Embryonic facial prominence (tissue), 1 donor: ENCODE results near the gene RRBP1.
"Not testable (repeated sequence)": the region's sequence is repeated elsewhere in the genome, so short reads cannot be mapped to it uniquely, and the experiment has no call there.

Source experiments
- DNase-seq: peaks from one replicate; pipeline ENCODE4 v3.0.0-alpha.2; 2016; ENCODE audit errors: extremely low spot score

RRBP1 gene

DNA sequence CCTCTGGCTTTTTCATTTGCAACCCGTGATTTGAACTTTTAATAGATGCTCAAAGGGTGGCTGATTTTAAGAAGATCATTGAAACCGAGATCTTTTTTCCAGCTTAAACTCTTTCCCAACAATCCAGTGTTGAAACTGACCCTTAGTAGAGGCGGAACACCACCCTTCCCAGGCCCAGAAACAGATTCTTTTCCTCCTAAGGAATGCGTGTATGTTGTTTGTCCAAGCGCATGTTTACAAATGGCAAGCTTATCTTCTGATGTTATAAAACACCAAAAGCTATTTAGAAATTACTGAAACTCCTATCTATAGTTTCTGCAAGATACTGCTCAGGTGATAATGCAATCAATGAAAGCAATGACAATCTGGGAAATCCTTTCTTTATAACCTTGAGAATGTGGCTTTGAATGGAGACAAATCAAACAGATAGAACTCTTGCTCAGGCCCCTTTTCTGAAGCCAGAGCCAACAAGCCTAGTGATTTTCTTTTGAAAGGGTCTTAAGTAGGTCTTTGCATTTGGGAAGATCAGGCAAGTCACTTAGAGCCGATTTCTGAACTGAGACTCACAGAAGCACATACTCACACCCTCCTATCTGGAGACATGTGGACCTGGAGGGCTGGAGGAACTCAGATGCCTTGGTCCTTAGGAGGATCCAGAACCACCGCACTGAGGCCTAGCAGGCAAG lies 26.8 kb upstream of the RRBP1 start:
- DNase-seq: no peak

DNA sequence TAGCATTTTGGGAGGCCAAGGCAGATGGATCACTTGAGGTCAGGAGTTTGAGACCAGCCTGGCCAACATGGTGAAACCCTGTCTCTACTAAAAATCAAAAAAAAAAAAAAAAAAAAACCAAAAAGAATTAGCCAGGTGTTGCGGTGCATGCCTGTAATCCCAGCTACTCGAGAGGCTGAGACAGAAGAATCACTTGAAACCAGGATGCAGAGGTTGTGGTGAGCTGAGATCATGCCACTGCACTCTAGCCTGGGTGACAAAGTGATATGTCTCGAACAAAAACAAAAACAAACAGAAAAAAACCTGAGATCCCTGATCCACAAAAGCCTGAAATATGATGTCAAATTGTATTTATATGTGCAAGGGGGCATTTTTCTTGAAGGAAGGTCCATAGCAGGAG lies 25.9 kb upstream of the RRBP1 start:
- DNase-seq: not testable (repeated sequence)

DNA sequence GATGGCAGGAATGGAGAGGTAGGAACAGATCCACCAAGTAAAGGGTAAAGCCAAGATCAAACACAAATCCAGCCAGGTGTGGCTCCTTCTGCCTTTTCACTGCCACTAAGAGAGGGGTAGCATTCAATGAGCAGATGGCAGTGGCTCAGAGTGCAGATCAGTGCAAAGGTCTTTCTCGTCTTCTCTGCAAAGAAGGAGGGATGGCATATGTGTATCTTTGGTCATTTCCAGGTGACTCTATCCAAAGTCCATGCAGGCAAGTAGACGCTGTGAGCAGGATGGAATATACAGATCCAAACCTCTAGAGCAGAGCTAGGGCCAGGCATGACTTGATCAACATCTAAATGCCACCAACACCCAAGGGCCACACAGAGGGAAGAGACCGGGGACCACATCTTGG lies 24.6 kb upstream of the RRBP1 start:
- DNase-seq: no peak

DNA sequence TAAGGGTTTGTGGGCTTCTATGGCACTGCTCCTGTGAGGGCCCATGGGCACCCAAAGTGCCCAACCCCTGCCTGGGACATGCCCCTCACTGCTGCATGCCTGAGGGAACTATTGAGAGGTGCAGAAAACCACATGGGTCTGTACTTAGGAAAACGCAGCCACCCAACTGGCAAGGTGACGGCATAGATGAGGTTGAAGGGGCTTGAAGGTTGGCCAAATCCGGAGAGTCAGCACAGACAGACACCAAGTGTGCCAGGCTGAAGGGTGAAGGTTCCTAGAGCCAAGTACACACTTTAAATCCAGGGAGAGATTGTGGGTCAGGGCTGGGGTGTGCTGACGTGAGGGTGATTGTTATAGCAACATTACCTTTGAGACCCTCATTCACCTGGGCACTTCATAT lies 23.9 kb upstream of the RRBP1 start:
- DNase-seq: no peak

DNA sequence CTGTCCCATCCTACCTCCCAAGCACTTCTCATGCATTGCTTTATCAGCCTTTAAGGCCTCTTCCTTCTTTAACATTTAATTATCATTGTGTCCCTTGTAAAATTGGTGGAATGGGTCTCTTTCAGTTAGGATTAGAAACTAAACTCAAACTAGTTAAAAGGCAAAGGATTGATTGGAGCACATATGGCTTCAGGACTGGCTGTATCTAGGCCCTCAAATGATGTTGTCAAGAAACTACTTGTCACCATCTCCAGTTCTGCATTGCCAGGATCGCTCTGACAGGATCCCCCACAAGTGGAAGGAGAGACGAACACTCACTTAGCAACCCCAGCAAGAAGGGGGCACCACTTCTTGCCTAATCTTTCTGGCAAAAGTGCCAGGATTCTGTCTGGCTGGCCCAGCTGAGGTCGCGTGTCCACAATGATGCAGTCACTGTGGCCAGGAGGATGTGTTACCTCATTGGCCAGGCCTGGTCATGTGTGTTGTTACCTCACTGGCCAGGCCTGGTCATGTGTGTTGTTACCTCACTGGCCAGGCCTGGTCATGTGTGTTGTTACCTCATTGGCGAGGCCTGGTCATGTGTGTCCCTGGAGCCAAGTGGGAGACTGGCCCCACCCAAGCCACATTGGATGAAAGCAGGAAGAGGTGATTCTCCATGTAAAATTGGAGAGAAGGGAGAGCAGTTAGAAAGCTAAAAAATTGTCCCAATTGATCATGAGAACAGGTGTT lies 22.7 kb upstream of the RRBP1 start:
- DNase-seq: no peak

DNA sequence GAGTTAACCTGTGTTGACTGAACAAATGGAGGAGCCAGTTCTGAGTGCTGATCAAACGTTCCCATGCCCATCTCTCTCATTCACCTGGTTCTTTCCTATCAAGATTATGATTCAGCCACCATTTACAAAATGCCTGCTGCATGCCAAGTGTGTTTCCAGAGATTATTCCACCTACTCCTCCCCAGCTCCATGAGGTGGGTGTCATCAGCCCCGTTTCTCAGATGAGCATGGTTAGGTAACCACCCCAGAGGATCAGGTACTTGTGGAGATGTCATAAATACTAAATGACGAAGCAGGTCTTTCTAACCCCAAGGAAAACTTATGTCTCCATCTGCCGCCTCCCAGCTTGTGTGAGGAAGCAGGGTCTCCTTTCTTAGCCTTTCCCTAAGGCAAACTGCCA lies 19.8 kb upstream of the RRBP1 start:
- DNase-seq: no peak

DNA sequence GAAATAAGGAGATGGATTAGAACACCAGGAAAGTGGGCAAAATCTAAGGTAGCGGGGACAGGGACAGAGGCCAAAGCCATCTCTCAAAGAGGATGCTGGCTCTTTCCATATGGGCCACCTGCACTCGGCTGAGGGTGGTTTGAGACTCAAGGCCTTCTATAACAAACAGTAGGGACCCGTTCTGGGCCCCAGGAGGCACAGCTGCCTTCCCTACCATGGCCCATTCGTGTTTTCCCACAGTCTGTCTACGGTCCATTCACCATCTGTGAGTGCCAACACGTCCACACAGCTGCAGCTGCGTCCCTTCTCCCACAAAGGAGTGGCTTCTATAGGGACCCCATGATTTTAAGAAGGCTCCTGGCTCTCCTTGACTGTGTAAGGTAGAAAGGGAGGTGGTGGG lies 18.6 kb upstream of the RRBP1 start:
- no peak for DNase-seq

DNA sequence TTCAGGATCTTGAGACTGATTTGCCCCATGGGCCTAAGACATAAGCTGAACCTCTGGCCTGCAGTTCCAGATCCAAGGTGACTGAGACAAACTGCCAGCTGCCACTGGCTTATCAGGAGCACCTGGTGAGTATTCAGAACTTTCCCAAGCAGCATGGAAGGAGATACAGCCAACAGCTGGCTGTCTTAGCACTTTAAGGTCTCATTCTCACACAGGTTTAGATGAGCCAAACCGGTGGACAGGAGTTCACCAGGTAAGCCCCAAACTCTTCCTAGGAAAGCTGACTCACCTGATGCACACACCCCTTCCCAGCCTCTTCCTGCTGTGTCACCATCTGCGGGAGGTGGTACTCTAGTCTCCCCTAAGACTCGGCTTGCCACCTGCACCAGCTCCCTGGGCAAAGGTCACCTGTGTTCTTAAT lies 17.9 kb upstream of the RRBP1 start, which contains the start of gene BANF2:
TSS of gene BANF2 (plus strand) at position 36 of the 421 bp plus-strand sequence. CDS start 25,060 bp downstream, outside the sequence.
- no peak for DNase-seq

DNA sequence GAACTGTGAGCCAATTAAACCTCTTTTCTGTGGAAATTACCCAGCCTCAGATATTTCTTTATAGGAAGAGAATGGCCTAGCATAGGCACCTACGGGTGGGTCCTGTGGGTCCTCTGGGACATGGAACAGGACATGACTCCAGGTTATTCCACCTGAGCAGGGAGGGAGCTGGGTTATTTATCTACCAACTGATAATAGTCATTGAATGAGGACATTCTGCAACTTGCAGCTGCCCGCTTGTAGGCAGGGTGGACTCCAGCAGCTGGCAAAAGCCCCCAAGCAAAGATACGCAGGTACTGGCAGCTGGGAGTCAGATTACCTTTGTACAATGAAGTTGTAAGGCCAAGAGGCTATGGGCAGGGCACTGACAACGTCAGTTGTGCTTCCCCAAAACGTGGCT lies 16.3 kb upstream of the RRBP1 start:
- no peak for DNase-seq

DNA sequence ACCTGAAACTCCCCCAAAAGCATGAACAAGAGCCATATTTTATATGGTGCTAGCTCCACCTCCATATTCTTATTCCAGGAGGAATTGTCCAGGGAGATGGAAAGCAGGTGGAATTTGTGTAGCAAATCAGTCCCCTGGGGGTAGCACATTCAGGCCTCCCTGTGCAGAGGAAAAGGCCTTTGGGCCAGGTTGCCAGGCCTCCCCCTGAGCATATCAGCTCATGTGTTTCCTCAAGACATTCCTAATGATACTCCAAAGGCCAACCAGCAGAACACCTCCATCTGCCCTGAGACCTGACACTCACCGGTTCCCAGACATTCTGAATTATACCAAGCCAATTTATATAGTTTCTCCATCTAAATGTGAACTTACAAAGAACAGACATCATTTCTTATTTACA lies 15.1 kb upstream of the RRBP1 start:
- no peak for DNase-seq

DNA sequence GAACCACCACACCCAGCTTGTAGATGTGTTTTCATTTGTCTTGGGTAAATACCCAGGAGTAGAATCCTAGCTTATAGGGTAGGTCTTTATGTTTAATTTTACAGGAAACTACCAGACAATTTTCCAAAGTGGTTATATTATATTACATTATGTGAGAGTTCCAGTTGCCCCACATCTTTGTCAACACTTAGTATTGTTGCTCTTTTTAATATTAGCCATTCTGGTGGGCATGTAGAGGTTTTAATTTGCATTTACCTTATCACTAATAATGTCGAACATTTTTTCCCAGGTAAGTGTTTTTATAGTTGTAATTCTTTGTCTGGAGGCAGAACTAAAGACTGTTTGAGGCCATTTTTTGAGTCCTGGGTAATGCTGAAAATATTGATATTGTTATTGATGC lies 14.2 kb upstream of the RRBP1 start:
- DNase-seq: no peak

DNA sequence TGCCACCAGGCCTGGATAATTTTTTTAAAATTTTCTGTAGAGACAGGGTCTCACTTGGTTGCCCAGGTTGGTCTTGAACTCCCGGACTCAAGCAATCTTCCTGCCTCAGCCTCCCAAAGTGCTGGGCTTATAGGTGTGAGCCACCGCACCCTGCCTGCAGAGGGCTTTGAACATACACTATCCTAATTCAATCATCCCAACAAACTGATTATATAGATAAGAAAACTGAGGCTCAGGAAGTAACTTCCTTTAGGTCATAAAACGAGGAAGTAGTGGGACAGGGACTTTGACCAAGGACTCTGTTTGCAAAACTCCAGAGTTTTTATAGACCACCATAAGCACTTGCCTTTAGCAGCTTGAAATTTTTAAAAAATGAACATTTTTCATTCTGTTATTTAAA lies 12.7 kb upstream of the RRBP1 start:
- no peak for DNase-seq

DNA sequence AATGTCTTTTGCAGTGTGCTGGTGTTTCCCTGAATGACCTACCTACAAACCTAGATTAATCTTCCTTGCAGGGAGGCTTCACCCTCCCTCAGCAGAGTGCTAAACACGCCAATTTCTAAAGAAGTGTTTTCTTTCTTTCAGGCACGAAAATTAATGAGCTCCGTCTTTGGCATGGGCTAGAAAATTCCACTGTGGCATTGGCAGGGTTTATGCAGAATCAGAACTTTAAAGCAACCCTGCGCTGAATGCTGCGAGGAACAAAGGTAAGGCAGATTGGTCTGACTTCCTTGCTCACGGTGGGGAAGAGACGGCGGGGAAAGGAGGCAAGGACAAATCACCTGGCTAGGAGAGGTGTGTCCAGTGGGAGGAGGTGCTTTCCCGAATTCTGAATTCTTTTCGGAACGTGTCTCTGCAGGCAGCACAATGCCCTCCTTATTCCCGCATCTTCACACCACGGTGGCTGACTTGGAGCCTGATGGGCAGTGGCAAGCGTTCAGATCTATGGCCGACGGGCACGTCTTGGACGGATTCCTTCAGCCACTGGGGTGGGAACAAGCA lies 11.5 kb upstream of the RRBP1 start:
- no peak for DNase-seq

DNA sequence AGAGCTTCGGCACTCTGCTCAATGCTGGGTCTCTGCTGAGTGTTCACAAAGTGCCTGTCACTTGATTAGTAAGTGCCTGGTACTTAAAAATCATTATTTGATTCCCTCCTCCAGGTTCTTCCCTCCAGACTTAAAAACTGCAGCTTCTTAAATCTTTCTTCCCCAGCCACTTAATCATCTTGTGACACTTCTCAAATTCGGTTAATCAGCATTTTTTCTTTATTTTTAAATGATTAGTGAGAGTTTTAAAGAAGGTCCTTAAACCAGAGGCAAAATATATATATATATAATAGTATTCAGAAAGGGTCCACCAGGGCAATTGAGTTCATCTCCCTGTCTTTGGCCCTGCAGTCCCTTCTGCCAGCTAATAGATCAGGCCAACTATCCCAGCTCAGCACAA lies 9.7 kb upstream of the RRBP1 start:
- no peak for DNase-seq

DNA sequence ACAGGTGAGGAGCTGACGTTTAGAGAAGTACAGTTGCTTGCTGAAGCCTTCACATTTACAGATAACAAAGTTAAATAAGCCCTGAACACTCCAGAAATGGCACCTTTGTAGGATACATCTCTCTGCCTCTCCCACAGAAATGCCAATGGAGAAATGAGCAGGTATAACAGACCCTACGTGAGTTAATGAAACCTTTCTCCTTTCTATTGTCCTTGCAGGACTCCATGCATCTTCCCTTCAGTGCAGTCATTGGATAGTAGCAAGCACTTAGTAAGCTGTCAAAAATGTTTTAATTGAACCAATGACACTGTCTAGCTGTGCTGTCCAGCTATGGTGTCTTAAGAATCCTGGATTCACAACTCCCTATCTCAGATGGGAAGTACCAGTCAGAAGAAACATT lies 8.1 kb upstream of the RRBP1 start:
- no peak for DNase-seq

DNA sequence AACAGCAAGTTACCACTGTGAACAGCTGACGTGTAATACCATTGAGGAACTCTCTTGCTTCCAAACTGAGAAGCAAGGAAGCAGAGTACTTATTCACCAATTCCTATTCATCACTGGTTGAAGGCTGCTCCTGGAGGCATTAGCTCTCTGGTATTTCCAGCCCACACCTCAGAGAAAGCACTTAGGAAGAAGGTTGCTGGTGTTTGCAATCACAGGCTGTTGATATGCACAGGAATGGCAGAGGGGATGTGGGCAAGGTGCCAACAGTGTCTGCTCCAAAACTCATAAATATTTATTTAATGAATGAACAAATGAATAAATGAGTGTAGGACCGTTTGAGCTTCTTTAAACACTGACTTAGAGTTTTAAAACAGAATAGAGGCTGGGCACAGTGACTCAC lies 6.9 kb upstream of the RRBP1 start:
- DNase-seq: no peak

DNA sequence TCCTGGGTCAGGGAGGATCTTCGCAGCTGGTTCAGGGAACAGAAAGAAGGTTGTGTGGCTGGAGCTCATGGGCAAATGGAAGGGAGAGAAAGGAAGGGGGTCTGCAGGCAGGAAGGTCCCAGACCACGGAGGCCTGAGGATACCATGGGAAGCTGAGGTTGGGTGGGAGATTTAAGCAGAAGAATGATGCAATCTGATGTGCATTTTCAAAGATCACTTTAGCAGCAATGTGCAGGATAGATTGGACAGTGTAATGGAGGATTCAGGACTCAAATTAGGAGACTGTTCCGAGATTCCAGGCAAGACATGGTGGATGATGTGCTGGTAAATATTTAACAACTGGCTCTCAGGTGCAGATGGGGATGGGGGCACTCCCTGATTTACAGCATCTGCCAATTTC lies 5.8 kb upstream of the RRBP1 start:
- no peak for DNase-seq

DNA sequence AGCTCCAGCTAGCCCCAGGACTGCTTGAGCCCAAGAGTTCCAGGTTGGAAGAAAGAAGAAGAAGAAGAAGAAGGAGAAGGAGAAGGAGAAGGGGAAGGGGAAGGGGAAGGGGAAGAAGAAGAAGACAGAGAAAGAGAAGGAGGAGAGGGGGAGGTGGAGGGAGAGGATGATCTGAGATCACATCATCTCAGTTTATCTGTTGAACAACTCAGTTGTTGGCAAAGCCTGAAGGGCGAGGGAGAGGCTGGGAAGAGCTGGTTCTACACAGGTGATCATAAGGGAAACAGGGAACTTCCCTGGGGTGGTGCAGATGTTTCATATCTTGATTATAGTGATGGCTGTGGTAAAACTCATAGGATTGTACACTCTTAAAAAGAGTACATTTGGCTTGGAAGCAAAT lies 3.1 kb upstream of the RRBP1 start:
- no peak for DNase-seq

DNA sequence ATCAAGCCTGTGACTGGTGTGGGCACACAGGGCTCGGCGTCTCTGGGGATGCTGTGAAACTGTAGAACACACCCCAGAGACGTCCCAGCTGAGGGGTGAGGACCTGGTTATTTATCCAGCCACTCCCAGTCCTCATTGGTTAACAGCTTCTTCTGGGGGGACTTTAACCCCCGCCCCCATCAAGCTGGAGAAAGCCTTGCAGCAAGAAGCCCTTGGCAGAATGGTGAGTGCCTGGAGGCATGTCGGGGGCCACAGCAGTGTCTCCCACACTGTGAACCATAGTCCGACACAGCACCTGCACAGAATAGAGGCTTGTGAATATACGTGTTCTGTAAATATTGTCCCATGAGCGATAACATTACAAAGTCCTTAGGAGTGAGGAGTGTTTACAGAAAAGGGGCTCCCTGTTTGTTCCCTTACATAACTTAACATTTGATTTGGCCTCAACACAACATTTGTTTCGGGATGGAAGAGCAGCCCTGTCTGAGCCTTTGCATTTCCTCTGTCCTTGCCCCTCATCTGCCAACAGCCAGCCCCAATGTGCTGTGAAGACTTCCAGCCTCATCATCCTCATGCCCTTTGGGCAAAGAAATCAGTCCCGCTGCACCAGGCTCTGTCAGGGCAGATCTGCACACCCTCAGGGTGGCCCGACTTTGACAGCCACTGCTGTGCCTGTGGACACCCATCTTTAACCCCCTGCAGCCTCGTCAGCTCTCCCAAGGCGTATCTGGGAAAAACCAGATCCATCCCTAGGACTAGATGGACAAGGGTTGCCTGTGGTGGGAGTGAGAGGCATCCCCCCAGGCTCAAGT lies 2.2 kb upstream of the RRBP1 start:
- no peak for DNase-seq

DNA sequence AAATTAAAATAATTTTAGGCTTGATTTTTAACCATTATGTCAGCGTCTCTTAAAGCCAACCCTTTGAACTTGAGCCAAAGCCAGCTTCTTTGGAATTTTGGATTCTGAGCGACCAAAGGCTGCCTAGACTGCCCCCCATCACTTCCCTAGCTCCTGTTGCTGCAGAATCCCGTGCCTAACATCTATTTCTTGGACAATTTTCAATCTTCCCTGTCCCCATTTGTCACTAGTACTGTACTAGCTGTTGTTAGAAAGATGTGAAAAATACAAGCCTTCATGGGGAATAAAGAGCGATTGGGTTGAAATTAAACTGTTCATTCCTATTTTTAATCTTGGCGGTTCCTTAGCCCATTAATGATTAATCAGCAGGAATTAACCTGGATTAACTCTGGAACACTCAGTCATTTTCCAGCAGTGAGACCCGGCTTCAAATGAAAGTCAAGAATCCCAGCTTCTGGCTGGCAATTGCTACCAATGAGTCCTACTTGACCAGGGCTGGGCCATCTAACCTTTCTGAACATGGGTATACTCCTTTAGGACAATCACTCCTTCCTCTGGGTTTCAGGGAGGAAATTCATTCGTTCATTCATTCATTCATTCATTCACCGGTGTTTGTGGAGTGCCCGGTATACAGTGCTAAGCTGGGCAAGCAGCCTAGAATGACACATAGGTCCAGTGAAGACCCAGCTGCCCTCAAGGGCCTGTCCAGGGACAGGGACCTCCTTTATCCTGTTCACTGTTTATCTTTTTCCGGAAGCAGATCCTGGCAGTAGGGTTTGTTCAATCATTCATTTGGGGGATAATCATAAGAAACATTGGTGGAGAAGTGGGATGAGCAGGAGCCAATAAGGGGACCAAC lies 1.4 kb upstream of the RRBP1 start:
- no peak for DNase-seq

DNA sequence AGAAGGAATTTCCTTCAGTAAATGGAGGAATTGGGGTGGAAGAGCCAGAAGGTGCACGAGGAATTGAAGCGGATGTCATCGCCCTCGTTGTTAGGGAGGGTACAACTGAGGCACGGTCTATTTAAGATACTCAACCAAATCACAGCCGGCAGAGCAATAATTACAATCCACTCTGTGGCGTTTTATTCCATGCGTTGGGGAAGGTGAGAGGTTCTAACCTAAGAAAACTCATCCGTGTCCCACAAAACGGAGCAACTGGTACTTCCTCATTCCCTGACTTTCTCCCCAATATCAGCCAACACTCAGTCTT lies 802 bp upstream of the RRBP1 start:
- no peak for DNase-seq

DNA sequence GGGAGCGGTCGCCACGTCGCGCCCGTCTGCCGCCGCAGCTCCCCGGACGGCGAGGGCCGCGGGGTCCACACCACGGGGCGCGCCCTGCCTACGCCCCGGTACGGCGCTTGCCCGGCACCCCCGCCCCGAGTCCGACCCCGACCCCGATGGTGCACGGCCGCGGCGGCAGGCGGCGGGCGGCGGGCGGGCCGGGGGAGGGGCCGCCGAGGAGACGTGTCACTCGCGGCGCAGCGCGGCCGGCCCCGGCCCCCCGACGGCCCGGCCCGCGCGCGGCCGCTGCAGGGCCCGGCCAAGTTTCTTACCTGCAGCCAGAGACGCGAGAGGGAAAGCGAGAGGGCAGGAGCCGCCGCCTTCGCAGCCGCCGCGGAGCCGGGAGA lies 328 bp downstream of the RRBP1 start:
- DNase-seq: no peak
